Stimulated activated CD8-positive, alpha-beta memory T cell treated with anti-CD3 and anti-CD28 coated beads, Interleukin-15, amount 100 ng/mL, for 24 hours (primary cell): ENCODE data around the gene PAM16.

Source experiments
- DNase-seq: peaks from one replicate; pipeline ENCODE4 v3.0.0-alpha.2; 2020; ENCODE audit warnings: low read depth

Gene PAM16

DNA sequence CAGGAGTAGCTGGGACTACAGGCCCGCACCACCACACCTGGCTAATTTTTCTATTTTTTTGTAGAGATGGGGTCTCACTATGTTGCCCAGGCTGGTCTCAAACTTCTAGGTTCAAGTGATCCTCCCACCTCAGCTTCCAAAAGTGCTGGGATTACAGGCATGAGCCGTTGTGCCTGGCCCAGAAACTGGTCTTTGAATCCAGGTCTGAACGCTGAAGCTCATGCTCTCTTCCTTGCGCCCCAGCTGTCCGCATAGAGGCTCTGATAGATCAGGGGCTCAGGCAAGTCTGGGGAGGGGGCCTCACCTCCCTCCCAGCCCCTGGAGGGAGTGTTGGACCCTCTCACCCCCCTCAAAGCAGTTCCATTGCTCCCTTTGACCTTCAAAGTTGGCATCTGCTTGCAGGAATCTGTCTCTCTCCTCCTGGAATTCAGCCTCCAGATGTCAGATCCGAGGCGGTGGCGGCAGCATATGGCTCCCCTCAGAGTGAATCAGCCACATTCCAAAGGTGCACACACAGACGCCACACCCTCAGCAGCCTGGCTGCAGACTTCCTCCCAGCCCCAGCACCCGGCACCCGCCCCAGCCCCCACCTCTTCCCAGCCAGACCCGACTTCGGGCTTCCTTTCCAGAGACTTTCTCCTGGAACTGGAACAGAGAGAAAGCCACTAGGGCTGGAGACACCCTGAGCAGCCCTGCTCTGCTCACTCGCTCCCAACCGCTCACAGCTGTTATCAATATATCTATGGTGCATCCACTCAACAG, 52.2 kb downstream of the PAM16 start:
- no peak for DNase-seq

DNA sequence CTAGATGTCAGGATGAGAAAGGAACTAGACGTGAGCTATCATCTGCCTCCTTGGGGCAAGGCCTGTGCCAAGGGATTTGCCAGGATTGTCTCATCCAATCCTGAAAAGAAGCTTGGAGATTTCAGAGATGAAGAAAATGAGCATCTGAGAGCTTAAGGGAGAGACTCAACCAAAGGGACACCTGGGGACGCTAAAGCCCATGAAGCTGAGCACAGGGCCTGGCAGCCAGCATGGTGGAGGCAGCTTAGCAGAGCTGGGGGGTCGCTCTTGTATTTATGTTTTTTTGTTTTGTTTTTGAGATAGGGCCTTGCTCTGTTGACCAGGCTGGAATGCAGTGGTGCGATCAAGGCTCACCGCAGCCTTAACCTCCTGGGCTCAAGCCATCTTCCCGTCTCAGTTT, 53.6 kb downstream of the PAM16 start:
- no peak for DNase-seq

DNA sequence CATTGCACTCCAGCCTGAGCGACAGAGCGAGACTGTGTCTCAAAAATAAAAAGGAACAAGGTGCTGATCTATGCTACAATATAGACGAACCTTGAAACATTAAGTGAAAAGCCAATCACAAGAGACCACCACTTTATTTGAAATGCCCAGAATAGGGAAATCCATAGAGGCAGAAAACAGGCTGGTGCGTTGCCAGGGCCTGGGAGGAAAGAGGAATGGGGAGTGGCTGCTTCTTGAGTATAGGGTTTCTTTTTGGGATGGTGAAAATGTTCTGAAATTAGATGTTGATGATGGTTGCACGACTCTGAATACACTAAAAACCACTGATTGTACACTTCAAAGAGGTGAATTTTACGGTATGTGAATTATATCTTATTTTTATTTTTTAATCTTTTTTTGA, 55.5 kb downstream of the PAM16 start:
- DNase-seq = no peak

DNA sequence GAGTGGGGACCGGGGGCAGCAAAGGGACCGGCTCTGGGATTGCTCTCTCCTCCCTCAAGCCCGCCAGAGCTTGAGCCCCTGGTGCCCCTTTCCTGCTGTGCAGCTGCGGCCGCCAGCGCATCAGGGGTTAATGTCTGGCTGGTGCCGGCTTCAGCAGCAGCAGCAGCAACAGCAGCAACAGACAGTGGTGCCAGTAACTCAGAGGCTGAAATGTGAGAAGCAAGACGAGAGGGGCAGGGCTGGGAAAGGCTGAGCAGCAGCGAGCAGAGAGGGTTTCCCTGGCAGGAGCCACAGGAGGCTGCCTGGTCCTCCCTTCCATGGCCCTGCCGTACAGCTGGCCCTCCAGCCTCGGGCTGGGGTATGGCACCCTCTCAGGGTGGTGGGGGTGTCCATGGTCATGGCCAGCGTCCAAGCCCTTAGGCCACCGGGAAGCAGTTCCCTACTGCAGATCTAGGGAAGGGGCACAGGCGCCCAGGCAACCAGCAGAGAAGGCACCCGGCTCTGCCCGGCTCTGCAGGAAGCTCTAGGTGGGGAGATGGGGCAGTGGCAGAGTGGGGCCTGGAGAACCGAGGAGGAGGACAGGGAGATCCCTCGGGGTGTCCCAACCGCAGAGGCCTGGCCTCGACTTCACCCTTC, 57.2 kb downstream of the PAM16 start:
- no peak for DNase-seq

DNA sequence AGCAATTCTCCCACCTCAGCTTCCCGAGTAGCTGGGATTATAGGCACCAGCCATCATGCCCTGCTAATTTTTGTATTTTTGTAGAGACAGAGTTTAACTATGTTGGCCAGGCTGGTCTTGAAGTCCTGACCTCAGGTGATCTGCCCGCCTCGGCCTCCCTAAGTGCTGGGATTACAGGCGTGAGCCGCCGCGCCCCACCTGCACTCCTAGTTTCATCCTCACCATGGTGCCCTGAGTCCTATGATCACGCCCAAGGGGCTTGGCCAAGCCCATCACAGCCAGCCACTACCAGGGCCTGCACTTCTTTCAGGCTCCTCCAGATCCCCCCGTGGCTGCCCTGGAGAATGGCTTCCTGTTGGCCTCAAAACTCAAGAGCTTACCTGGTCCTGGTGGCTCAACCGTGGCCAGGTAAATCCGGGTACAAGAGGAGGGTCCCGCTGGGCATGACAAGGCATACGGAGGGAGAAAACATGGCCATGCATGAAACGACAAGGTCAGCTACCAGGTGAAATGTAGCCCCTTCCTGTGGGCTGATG, 57.9 kb downstream of the PAM16 start:
- no peak for DNase-seq

DNA sequence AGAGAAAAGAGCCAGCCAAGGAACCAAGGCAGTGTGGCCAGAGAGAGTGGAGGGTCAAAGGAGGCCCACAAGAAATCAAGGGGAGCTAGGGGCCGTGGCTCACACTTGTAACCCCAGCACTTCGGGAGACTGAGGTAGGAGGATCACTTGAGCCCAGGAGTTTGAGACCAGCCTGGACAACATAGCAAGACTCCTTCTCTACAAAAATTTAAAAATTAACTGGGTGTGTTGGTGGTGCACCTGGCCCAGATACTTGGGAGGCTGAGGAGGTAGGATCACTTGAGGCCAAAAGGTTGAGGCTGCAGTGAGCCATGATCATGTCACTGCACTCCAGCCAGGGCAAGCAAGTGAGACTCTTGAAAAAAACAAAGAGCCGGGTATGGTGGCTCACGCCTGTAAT, 59.4 kb downstream of the PAM16 start:
- no peak for DNase-seq
